ENCODE results near the gene OR2T3.
"Not testable (repeated sequence)": the region's sequence is repeated elsewhere in the genome, so short reads cannot be mapped to it uniquely, and the experiment has no call there.

The OR2T3 gene, protein sequence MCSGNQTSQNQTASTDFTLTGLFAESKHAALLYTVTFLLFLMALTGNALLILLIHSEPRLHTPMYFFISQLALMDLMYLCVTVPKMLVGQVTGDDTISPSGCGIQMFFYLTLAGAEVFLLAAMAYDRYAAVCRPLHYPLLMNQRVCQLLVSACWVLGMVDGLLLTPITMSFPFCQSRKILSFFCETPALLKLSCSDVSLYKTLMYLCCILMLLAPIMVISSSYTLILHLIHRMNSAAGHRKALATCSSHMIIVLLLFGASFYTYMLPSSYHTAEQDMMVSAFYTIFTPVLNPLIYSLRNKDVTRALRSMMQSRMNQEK

DNA sequence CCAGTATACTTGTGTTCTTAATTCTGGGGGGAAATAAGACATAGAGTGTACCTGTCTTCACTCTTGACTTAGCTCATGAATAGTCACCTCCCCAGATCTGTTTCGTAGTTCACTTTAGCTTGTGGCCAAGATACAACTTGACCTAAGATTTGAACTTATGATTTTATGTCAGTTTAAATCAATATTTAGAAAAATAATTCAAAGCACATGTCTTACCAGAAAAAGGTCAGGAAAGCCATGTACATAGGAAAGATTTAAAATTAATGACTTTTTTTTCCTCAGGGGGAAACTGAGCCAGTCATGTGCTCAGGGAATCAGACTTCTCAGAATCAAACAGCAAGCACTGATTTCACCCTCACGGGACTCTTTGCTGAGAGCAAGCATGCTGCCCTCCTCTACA, at the start of gene OR2T3:
Gene OR2T3, plus strand, starts transcription at position 301 of the 400 bp plus-strand sequence. Its CDS starts 0 bp downstream, at position 301.
- in situ Hi-C loops (cut with HindIII; ENCODE audit: low pct_ligation_motif_present, low sequenced_read_pairs) = not testable (repeated sequence)

DNA sequence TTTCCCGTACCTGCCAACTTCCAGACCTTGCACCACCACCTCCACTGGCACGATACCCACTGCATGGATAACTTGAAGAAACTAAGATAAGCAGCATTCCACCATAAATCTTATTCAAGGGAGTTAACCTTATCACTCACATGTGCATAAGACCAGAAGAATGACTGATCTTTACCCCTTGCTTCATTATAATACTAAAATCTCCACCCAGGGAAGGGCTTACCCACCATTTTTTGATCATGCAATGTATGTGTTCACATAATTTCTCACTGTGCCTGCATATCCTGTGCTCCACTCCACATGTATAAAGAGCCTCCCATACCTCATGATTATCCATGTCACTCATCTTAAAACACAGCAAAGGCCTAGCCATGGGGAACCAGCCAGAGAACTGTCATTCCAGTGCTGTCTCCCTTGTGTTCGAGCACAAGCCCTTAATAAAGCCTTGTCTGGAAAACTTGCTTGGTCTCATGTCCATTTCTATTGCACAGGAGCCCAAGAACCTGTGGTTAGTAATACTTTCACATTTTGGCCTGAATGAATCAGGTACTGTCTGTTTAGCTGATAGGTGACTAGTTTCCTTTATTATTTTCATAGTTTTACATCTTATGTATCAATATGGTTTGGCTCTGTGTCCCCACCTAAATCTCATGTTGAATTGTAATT, 45.5 kb upstream of the OR2T3 start:
- H3K4me3 ChIP-seq (ENCODE audit: low read depth, low read length); H3K36me3 ChIP-seq (replicated peaks); DNase-seq; H3K27ac ChIP-seq; in situ Hi-C loops (cut with HindIII; ENCODE audit: low pct_ligation_motif_present, low sequenced_read_pairs); H3K27me3 ChIP-seq (replicated peaks): not testable (repeated sequence)

More for the DNA sequence above, at the start of gene OR2T3:
- not testable (repeated sequence) for H3K27me3 ChIP-seq (replicated peaks); H3K27ac ChIP-seq; H3K4me3 ChIP-seq (ENCODE audit: low read depth, low read length); H3K36me3 ChIP-seq (replicated peaks); DNase-seq

DNA sequence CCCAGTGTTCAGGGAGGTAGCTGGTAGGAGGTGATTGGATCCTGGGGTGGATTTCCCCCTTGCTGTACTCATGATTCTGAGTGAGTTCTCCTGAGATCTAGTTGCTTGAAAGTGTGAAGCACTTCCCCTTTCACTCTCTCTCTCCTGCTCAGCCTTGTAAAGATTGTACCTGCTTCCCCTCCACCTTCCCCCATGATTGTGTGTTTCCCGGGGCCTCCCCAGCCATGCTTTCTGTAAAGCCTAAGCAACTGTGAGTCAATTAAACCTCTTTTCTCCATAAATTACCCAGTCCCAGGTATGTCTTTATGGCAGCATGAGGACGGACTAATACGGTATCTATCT, 45.0 kb upstream of the OR2T3 start:
- H3K27ac ChIP-seq; H3K36me3 ChIP-seq (replicated peaks); DNase-seq; H3K27me3 ChIP-seq (replicated peaks); H3K4me3 ChIP-seq (ENCODE audit: low read depth, low read length); in situ Hi-C loops (cut with HindIII; ENCODE audit: low pct_ligation_motif_present, low sequenced_read_pairs): not testable (repeated sequence)

DNA sequence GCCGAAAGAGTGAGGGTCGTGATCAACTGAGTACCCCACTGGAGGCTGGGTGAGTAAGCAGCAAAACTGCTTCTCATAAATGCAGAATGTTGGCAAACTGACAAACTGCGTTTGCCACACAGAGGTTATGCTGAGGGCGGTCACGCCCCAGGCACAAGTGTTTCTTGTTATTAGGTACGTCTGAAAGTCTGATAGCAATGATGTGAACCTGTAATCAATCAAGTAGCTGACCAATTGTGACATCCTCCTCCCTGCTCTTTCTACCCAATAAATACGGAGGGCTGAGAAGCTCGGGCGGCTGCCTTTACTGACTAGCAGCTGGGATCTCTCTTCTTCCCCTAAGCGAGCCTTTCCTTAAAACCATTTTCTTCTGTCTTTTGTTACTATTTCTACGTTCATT, 41.5 kb upstream of the OR2T3 start:
- H3K36me3 ChIP-seq (replicated peaks); H3K27ac ChIP-seq; H3K27me3 ChIP-seq (replicated peaks); H3K4me3 ChIP-seq (ENCODE audit: low read depth, low read length); DNase-seq; in situ Hi-C loops (cut with HindIII; ENCODE audit: low pct_ligation_motif_present, low sequenced_read_pairs): not testable (repeated sequence)

DNA sequence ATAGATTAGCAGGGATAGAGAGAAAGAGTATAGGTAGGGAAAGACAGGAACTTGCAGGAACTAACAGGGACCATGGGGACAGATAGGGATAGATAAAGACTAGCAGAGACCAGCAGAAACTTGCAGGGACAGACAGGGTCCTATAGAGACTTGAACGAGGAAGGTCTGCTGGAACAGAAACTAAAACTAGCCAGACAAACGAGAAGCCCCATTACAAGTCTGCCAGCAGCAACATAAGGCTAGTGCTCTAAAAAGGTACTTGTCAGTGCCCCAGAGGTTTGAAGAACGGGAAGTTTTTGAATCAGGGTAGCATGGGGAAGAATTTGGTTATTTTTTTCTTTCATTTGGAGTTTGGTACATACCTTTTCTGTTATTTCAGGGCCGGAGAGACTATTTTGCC, 41.0 kb upstream of the OR2T3 start:
- DNase-seq; in situ Hi-C loops (cut with HindIII; ENCODE audit: low pct_ligation_motif_present, low sequenced_read_pairs); H3K4me3 ChIP-seq (ENCODE audit: low read depth, low read length): not testable (repeated sequence)

DNA sequence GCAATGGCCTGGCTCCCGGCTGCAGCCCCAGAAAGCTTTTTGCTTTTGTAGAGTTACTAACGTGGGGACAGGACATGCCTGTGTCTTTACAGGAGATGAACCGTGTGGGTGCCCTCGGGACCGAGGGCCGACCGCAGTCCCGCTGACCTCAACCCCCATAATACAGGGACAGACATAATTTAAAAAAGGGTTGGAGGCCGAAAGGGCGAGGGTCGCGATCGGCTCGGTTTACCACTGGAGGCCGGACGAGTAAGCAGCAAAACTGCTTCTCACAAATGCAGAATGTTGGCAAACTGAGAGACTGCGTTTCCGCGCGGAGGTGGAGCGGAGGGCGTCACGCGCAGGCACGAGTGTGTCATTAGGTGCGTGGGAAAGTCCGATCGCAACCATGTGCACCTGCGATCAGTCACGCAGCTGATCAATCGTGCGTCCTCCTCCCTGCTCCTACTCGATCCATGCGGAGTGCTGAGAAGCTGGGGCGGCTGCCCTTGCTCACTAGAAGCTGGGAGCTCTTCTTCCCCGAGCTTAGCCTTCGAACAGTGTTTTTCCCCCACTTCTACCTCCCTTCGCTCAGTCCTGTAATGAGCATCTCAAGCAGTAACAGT, 39.2 kb upstream of the OR2T3 start:
- H3K4me3 ChIP-seq (ENCODE audit: low read depth, low read length); in situ Hi-C loops (cut with HindIII; ENCODE audit: low pct_ligation_motif_present, low sequenced_read_pairs); H3K27me3 ChIP-seq (replicated peaks); H3K36me3 ChIP-seq (replicated peaks); H3K27ac ChIP-seq; DNase-seq: not testable (repeated sequence)

More for the DNA sequence above, 41.0 kb upstream of the OR2T3 start:
- H3K27me3 ChIP-seq (replicated peaks); H3K36me3 ChIP-seq (replicated peaks); H3K27ac ChIP-seq: not testable (repeated sequence)

DNA sequence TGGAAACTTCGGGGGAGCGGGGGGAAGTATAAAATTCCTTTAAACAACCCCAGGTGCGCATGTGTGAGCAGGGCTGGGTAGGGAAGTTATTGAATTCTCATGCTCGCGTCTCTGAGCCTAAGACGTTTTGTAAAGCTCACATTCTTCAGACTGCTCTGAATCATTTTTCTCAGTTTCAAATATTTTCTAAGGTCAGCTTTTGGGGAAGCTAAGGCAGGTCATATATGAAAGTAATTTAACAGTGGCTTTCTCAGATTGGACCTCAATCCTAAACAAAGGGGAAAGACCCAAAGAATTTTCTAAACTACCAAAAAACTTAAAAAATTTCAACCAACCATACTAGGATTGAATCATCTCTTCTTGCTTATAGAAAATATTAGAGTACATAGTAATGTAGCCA, 38.2 kb upstream of the OR2T3 start:
- H3K36me3 ChIP-seq (replicated peaks); H3K27me3 ChIP-seq (replicated peaks); H3K4me3 ChIP-seq (ENCODE audit: low read depth, low read length); in situ Hi-C loops (cut with HindIII; ENCODE audit: low pct_ligation_motif_present, low sequenced_read_pairs); DNase-seq; H3K27ac ChIP-seq: not testable (repeated sequence)

DNA sequence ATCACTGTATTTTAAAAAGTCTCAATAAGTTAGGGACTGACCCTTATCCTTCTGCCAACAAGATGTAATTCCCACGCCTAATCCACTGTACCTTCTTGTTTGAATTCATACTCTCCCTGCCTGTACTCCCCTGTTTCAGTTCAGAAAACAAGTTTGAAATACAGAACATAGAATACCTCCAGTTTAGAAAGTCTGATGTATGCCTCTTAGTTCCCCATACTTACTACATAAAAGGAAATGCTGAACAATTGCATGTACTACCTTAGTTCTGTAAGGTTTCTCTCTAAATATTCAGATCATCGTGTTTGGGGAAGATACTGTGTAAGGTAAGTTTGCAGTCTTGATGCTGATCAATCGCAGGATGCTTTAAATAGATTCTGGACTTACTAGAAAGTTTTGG, 36.8 kb upstream of the OR2T3 start:
- in situ Hi-C loops (cut with HindIII; ENCODE audit: low pct_ligation_motif_present, low sequenced_read_pairs); DNase-seq; H3K4me3 ChIP-seq (ENCODE audit: low read depth, low read length); H3K27me3 ChIP-seq (replicated peaks); H3K27ac ChIP-seq; H3K36me3 ChIP-seq (replicated peaks): not testable (repeated sequence)

DNA sequence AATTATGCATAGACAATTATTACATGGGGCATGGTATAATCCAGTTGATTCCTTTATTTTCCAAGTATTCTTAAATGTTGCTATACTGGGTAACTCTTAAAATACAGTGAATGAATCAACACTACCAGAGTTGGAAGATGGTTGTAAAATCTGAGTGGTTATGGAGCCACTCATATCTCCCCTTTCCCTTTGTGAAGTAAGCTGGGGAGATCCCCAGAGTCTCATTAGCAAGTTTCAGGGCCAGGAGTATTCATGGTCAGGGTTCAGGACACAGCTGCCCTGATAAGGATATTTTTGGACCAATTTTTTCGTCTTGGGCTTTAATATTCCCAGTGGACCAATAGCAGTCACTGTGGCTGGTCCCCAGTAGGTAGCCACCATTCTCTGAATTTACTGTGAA, 34.5 kb upstream of the OR2T3 start:
- H3K27me3 ChIP-seq (replicated peaks); H3K27ac ChIP-seq; DNase-seq; H3K4me3 ChIP-seq (ENCODE audit: low read depth, low read length); H3K36me3 ChIP-seq (replicated peaks); in situ Hi-C loops (cut with HindIII; ENCODE audit: low pct_ligation_motif_present, low sequenced_read_pairs): not testable (repeated sequence)

DNA sequence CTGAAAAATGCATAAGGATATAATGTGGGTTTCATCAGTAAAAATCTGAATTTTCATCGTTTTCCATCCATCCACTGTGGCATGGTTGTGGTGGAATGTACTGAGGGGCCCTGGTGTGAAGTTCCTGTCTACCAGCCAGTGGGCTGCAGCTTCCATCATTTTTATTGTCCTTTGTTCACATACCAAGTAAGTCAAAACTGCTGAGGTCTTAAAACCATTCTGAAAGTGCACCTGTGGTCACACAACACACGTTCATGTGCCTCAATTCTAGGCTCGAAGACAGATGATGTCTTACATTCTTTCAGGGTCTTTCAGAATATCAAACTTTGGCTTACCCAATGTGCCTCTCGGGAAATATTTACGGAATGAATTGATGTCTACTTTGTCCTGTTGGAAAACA, 33.9 kb upstream of the OR2T3 start:
- DNase-seq; H3K36me3 ChIP-seq (replicated peaks); H3K4me3 ChIP-seq (ENCODE audit: low read depth, low read length); in situ Hi-C loops (cut with HindIII; ENCODE audit: low pct_ligation_motif_present, low sequenced_read_pairs); H3K27me3 ChIP-seq (replicated peaks); H3K27ac ChIP-seq: not testable (repeated sequence)

DNA sequence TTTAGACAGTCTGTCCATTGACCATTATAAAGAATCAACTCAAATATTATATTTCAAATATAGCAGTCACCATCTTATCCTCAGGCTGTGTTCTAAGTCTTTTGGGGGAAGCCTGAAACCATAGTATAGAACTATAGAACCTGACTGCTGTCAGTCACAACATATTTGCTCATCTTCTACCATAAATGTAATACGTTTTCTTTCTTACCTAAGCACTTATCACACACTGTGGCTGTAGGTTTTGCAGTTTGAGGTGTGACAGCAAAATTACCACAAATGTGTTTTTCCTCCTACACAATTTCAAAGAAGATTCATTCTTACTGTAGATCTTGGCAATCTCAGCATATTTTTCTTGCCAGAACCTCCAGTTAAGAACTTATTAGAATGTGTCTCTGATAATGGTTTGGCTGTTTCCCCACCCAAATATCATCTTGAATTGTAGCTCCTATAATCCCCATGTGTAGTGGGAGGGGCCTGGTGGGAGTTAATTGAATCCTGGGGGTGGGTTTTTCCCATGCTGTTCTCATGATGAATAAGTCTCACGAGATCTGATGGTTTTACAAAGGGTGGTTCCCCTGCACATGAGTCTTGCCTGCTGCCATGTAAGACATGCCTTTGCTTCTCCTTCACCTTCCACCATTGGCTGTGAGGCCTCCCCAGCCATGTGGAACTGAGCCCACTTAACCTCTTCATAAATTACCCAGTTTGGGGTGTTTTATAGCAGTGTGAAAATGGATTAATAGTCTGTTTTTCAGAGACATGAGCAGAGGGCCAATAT, 30.5 kb upstream of the OR2T3 start:
- H3K36me3 ChIP-seq (replicated peaks); DNase-seq; H3K27me3 ChIP-seq (replicated peaks); H3K27ac ChIP-seq; in situ Hi-C loops (cut with HindIII; ENCODE audit: low pct_ligation_motif_present, low sequenced_read_pairs); H3K4me3 ChIP-seq (ENCODE audit: low read depth, low read length): not testable (repeated sequence)

DNA sequence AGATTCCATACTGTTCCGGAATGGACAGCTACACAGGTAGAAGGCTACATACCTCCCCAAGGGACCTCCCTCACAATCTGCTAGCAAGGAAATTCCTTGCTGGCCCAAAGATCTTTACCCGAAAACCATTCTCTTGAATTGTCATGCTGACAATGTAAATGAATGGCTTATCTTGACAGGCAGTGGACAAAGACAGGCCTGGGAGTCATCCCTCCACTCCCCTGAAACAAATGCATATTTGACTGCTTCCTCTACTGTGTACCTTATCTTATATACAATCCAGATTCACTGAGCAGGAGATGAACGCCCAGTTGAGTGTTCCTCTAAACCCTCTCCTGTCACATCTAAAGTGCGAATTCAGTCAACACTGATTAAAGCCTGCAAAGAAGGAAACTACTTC, 28.5 kb upstream of the OR2T3 start:
- H3K27ac ChIP-seq; H3K36me3 ChIP-seq (replicated peaks); H3K27me3 ChIP-seq (replicated peaks); H3K4me3 ChIP-seq (ENCODE audit: low read depth, low read length); DNase-seq; in situ Hi-C loops (cut with HindIII; ENCODE audit: low pct_ligation_motif_present, low sequenced_read_pairs): not testable (repeated sequence)

DNA sequence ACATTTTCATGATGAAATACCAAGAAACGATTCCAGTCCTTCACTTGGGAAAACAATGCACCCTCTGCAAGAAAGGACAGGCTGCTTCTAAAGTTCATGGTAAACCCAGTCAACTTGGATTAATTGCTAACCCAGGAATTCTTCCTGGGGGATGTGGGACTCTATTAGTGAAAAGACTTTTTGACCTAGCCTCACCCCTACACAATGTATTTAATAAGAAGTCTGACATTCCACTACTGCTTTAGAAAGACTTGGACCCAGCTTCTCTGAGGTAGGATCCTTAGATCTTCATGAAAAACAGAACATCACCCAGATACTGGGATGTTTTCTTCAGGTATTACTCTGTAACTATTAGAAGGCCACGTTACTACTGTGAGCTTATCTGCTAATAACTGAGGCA, 27.8 kb upstream of the OR2T3 start, which contains the start of gene OR2T2:
Gene OR2T2, plus strand, starts transcription at position 239 of the 400 bp plus-strand sequence. CDS start 7,161 bp downstream, outside the sequence.
- H3K4me3 ChIP-seq (ENCODE audit: low read depth, low read length); H3K27me3 ChIP-seq (replicated peaks); H3K36me3 ChIP-seq (replicated peaks); DNase-seq; H3K27ac ChIP-seq; in situ Hi-C loops (cut with HindIII; ENCODE audit: low pct_ligation_motif_present, low sequenced_read_pairs): not testable (repeated sequence)

DNA sequence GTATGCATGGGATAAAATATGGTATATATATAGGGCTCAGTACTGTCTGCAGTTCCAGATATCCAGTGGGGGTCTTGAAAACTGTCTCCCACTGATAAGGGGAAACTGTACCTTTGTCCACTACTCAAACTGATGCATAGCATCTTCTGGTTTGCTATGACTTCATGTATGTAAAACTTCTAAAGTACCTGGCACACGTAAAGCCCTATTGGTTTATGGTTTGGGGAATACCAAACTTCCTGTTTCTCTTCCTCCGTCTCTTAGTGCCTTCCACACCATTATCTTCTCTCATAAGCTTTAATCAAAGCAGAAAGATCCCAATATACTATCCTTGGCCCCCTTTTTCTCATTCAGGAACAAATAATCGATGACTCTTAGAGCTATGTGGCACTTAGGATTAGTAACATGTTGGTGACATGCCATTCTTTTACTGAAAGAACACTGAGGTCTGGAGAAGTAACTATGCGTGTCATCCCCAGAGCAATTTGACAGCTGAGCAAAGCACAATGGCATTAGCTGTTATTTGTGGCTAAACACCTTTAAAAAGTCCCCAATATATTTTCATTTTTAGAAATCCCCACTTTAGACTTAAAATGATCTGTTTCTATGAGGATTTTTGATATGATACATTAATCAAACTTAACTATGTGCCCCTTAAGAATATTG, 24.6 kb upstream of the OR2T3 start:
- DNase-seq; H3K27ac ChIP-seq; H3K36me3 ChIP-seq (replicated peaks); H3K27me3 ChIP-seq (replicated peaks); H3K4me3 ChIP-seq (ENCODE audit: low read depth, low read length); in situ Hi-C loops (cut with HindIII; ENCODE audit: low pct_ligation_motif_present, low sequenced_read_pairs): not testable (repeated sequence)
